Vagina (tissue), 2 donors: ENCODE results near the gene ZNF503. TPM values are rescaled to one million over a fixed set of nuclear protein-coding genes. Genes with fewer than 3 reads are reported as not detected.
A peak's percentile ranks its signal among the peaks of the same experiment; 100 is the strongest.

ENCODE experiments used
- DNase-seq, 2 donors: peaks; one replicate each; pipeline ENCODE4 v3.0.0-alpha.2; 2017; ENCODE audit errors: extremely low spot score in 2 of 2
- H3K27ac ChIP-seq: fragments of 200-600 bp; sonication (generic); one replicate; pipeline ENCODE4 v1.5.1; 2019
- H3K27me3 ChIP-seq: fragments of 200-600 bp; sonication (generic); one replicate; pipeline ENCODE4 v1.5.1; 2019
- H3K36me3 ChIP-seq, 2 donors: fragments of 200-600 bp; sonication (generic); one replicate each; pipeline ENCODE4 v1.5.1; 2017 to 2019
- H3K4me1 ChIP-seq: fragments of 200-600 bp; sonication (generic); one replicate; pipeline ENCODE4 v1.5.1; 2019
- H3K4me3 ChIP-seq, 2 donors: fragments of 200-600 bp; sonication (generic); 1 replicate in 1 of 2; 2 replicates in 1 of 2; pipeline ENCODE4 v1.5.1; 2016 to 2019
- H3K9me3 ChIP-seq: fragments of 200-600 bp; sonication (generic); one replicate; pipeline ENCODE4 v1.5.1; 2019
- POLR2A ChIP-seq, 2 donors: fragments of 450-650 bp; IDR thresholded peaks; one replicate each; pipeline ENCODE4 v1.6.1; 2017; ENCODE audit warnings: antibody characterized with exemption in 2 of 2, mild to moderate bottlenecking in 2 of 2, moderate library complexity in 2 of 2
- POLR2AphosphoS5 ChIP-seq, 2 donors: sonication (generic); formaldehyde crosslinking; IDR thresholded peaks; one replicate each; pipeline ENCODE4 v1.9.0; 2017; ENCODE audit warnings: antibody characterized with exemption in 2 of 2, mild to moderate bottlenecking in 2 of 2, low read depth in 1 of 2; ENCODE audit not compliant: insufficient read depth in 1 of 2
- intact Hi-C: fragments of 100-400 bp; cut with DNase I; formaldehyde crosslinking; loops from one replicate; pipeline ENCODE4 v1.15.1; 2023
- total RNA-seq: library from RNA; depleted of rRNA; stranded (reverse); fragments of >200 nt; gene quantifications from one replicate; pipeline ENCODE4 v1.2.3, GENCODE V29; 2016
- TF ChIP-seq, protein P1 (sequence below), 3 experiments: fragments of 450-650 bp in 2 of 3; fragments of 200-600 bp in 1 of 3; sonication (generic) in 1 of 3; IDR thresholded peaks; one replicate each; pipeline ENCODE4 v1.5.1; 2017 to 2019; ENCODE audit warnings: antibody characterized with exemption in 3 of 3, mild to moderate bottlenecking in 2 of 3, moderate library complexity in 2 of 3

ZNF503 gene, protein sequence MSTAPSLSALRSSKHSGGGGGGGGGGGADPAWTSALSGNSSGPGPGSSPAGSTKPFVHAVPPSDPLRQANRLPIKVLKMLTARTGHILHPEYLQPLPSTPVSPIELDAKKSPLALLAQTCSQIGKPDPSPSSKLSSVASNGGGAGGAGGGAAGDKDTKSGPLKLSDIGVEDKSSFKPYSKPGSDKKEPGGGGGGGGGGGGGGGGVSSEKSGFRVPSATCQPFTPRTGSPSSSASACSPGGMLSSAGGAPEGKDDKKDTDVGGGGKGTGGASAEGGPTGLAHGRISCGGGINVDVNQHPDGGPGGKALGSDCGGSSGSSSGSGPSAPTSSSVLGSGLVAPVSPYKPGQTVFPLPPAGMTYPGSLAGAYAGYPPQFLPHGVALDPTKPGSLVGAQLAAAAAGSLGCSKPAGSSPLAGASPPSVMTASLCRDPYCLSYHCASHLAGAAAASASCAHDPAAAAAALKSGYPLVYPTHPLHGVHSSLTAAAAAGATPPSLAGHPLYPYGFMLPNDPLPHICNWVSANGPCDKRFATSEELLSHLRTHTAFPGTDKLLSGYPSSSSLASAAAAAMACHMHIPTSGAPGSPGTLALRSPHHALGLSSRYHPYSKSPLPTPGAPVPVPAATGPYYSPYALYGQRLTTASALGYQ
- total RNA-seq = 24.6 TPM

DNA sequence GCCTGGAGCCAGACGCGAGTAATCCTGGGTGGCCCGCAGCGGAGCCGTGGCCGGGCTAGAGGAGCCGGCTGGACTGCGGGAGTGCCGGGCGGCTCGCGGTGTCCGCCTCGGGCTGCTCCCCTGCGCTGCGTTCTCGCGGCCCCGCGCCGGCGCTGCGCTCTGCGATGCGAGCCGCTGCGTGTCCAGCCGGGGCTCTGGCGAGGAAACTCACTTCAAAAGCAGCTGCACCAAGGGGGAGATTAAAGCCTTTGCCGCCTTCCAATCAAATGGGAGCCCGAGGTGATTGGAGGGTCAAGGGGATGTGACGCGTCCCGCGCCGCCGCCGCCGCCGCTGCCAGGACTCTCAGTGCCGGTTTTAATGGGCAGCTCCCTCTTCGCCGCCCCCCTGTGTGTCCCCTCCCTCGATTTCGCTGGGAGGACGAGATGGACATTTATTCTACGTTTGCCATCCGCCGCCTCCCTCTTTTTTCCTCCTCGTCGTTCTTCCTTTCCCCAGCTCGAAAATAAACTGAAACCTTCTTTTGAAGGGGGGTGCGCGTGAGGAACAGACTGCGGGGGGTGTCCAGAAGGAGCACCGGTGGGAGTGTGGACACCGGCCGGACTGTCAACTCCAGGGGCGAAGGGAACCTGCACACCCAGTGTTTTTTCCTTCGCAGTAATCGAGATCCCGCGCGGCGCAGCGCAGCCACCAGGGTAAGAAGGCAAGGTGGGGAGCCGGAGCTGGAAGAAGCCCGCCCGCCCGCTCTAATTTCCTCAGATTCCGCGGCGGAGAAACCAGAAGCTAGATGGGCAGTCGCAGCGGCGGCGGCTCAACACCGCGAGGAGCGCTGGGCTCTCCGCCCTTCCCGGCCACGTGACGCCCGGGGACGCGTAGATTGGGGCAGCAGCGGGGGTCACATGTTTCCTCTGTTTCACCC is at the start of gene ZNF503:
ZNF503 (minus strand) TSS at position 196 of the 917 bp plus-strand sequence. CDS start 345 bp downstream, outside the sequence.
- H3K9me3 ChIP-seq = no peaks in the 10 kb centered on the region
- no peaks in the 10 kb centered on the region for H3K27me3 ChIP-seq
- intact Hi-C loops = loop anchor here (5.0 to 10.0 kb wide), 4 partner anchors 65 to 503 kb away; no protein-coding TSS in a partner anchor
- TF ChIP-seq POLR2AphosphoS5 (IDR thresholded peaks at IDR 0.05; ENCODE audit: insufficient read depth in 1 of 2, low read depth in 1 of 2) = peak; percentile 70 to 91
- TF ChIP-seq, protein P1, sequence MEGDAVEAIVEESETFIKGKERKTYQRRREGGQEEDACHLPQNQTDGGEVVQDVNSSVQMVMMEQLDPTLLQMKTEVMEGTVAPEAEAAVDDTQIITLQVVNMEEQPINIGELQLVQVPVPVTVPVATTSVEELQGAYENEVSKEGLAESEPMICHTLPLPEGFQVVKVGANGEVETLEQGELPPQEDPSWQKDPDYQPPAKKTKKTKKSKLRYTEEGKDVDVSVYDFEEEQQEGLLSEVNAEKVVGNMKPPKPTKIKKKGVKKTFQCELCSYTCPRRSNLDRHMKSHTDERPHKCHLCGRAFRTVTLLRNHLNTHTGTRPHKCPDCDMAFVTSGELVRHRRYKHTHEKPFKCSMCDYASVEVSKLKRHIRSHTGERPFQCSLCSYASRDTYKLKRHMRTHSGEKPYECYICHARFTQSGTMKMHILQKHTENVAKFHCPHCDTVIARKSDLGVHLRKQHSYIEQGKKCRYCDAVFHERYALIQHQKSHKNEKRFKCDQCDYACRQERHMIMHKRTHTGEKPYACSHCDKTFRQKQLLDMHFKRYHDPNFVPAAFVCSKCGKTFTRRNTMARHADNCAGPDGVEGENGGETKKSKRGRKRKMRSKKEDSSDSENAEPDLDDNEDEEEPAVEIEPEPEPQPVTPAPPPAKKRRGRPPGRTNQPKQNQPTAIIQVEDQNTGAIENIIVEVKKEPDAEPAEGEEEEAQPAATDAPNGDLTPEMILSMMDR (IDR thresholded peaks at IDR 0.05) = peak in 1 of 3 experiments; percentile 51
- peak; percentile 40 to 95 for TF ChIP-seq POLR2A (IDR thresholded peaks at IDR 0.05)
- H3K4me3 ChIP-seq = peak within 1 kb of the TSS; percentile 88 to 99
- H3K27ac ChIP-seq = peak within 1 kb of the TSS; percentile 99
- DNase-seq = peak in 1 of 2 donors; percentile 99
- H3K4me1 ChIP-seq = peaks cover 40% of the 10 kb centered on the region
- H3K36me3 ChIP-seq = peaks cover 0 to 12% of the 10 kb centered on the region in 2 donors

DNA sequence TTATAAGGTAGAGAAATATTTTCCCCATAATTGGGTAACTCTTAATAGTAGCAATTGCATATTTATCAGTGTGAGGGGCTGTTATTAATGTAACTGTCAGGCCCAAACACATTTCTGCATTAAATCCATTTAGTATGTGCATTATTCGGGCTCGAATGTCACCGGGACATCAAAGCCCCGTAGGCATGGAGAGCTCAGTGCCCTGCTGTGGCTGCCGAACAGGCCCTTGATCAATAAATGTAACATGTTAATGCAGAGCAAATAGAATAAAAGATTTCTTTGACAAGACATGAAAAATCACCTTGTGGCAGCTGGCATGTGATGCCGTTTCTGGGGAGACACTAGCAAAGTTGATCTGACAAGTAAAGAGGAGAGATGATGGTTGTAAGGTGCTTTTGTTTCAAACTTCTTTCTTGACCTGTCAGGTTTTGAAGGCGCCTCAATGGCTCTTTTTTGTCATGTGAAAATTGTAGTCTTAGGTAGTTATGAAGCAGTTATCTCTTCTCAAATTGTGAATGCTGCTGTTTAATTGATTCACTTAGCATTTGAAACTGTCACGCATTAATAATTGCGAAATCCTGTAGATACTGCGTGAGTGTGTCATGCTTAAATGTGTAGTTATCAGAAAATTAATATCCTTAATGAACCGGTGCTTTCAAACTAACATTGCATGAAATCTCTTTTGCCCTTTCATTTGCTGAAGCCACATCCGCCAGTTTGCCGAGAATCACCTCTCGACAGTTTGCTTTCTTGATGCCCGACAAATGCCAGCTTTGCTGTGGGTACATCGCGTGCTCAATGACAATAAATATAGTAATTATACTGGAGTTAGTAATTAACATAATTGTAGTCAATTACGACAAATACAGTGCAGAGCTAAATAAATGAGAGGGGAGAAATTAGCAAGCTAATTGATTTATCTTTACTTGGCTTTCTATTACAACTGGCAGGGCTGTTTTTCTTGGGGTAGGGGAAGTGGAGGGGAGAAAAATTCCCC is 49.4 kb upstream of the ZNF503 start:
- no peaks in the 10 kb centered on the region for H3K27me3 ChIP-seq
- TF ChIP-seq POLR2A (IDR thresholded peaks at IDR 0.05) (no peak), POLR2AphosphoS5 (IDR thresholded peaks at IDR 0.05; ENCODE audit: insufficient read depth in 1 of 2, low read depth in 1 of 2) (no peak)
- TF ChIP-seq, protein P1 (IDR thresholded peaks at IDR 0.05) = no peak
- H3K4me1 ChIP-seq = no peaks in the 10 kb centered on the region
- DNase-seq = no peak
- H3K27ac ChIP-seq = no peak overlapping the region
- H3K9me3 ChIP-seq = no peaks in the 10 kb centered on the region
- intact Hi-C loops = no loop called here
- no peaks in the 10 kb centered on the region for H3K36me3 ChIP-seq
- no peak overlapping the region for H3K4me3 ChIP-seq

DNA sequence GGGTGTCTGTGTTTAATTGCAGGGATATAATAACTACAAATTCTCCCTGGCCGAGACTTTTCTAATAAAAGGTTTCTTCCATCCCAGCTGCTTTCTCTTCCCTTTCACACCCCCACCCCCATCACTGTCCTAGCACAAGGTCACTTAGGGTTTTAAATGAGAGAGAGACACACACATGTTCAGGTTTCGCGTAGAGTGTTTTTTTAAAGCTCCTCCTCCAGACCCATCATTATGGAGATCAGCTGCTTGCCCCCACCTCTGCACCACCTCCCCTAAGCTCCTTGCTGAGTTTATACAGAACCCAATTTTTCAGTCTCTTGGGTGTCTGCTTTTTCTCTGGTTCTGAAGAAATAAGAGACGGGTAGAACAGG is 48.5 kb upstream of the ZNF503 start:
- intact Hi-C loops = no loop called here
- no peak for DNase-seq
- Histone ChIP-seq H3K36me3 (no peaks in the 10 kb centered on the region), H3K27me3 (no peaks in the 10 kb centered on the region), H3K9me3 (no peaks in the 10 kb centered on the region), H3K4me1 (no peaks in the 10 kb centered on the region), H3K4me3 (no peak overlapping the region), H3K27ac (no peak overlapping the region)
- no peak for TF ChIP-seq POLR2AphosphoS5 (IDR thresholded peaks at IDR 0.05; ENCODE audit: insufficient read depth in 1 of 2, low read depth in 1 of 2)
- TF ChIP-seq, protein P1 (IDR thresholded peaks at IDR 0.05) = no peak
- TF ChIP-seq POLR2A (IDR thresholded peaks at IDR 0.05) = no peak

DNA sequence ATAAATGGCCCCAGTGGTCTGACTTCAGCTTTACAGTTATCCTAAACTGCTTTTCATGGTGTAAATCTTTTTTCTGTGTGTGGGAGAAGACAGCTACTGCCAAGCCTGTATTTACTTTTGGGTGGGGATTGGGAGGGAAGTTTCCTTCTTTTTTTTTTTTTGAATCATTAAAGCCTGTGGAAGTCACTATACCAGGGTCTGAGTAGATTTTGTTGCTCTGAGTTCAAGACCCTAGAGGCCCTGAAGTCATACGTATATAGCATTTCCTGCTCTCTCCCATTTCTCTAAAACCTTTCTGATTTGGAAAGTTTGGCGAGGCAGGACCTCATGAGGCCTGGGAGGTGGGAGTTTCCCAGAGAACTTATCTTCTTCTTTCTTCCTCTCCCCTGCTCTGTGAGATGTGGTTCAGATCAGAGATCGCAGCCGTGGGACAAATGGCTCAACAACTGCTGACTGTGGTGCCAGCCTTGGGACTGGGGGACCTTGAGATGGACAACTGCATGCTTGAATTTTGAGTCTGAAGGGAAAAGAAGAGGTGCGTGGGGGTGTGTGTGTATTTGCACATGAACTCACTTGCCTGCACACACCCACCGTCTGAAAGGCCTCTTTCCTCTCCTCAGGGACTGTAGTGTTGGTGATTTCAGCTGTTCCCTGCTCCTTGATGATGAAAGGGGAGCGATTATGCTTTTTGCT is 48.0 kb upstream of the ZNF503 start:
- H3K27me3 ChIP-seq = no peaks in the 10 kb centered on the region
- no peak for TF ChIP-seq POLR2A (IDR thresholded peaks at IDR 0.05)
- TF ChIP-seq, protein P1 (IDR thresholded peaks at IDR 0.05) = no peak
- TF ChIP-seq POLR2AphosphoS5 (IDR thresholded peaks at IDR 0.05; ENCODE audit: insufficient read depth in 1 of 2, low read depth in 1 of 2) = no peak
- no peak for DNase-seq
- H3K4me1 ChIP-seq = no peaks in the 10 kb centered on the region
- H3K9me3 ChIP-seq = no peaks in the 10 kb centered on the region
- no peak overlapping the region for H3K4me3 ChIP-seq
- intact Hi-C loops = no loop called here
- H3K36me3 ChIP-seq = no peaks in the 10 kb centered on the region
- H3K27ac ChIP-seq = no peak overlapping the region
